Measurements from ENCODE around the gene ARSK.

- TF ChIP-seq CTCF (IDR thresholded peaks at IDR 0.05) (no peak), POLR2AphosphoS5 (IDR thresholded peaks at IDR 0.05; ENCODE audit: low read depth, low read length) (no peak), EZH2phosphoT487 (IDR thresholded peaks at IDR 0.05; ENCODE audit: borderline replicate concordance, low read depth) (no peak), FOSL2 (IDR thresholded peaks at IDR 0.05; ENCODE audit: borderline replicate concordance, low read depth) (no peak), RXRA (IDR thresholded peaks at IDR 0.05; ENCODE audit: borderline replicate concordance, low read depth) (no peak), NFIC (IDR thresholded peaks at IDR 0.05; ENCODE audit: borderline replicate concordance) (no peak), MAX (IDR thresholded peaks at IDR 0.05; ENCODE audit: low read depth) (no peak), YY1 (IDR thresholded peaks at IDR 0.05; ENCODE audit: low read depth) (no peak), RCOR1 (IDR thresholded peaks at IDR 0.05; ENCODE audit: low read length) (no peak)
- TF ChIP-seq, protein P1, sequence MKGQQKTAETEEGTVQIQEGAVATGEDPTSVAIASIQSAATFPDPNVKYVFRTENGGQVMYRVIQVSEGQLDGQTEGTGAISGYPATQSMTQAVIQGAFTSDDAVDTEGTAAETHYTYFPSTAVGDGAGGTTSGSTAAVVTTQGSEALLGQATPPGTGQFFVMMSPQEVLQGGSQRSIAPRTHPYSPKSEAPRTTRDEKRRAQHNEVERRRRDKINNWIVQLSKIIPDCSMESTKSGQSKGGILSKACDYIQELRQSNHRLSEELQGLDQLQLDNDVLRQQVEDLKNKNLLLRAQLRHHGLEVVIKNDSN (IDR thresholded peaks at IDR 0.05; ENCODE audit: borderline replicate concordance, low read depth), result no peak
Observed at GRCh38 chr5:95615164-95615467, 60.2 kb downstream of the ARSK start.

All from SK-N-SH (cell line).